H7 (cell line): Measurements from ENCODE around the gene SEPTIN2. TPM values are rescaled to one million over a fixed set of nuclear protein-coding genes. Genes with fewer than 3 reads are reported as not detected.
A peak's percentile ranks its signal among the peaks of the same experiment; 100 is the strongest.

ENCODE experiments used
- DNase-seq: peaks from one replicate; pipeline ENCODE4 v3.0.0; 2012
- H3K27me3 ChIP-seq: 2 replicates; pipeline ENCODE4 v1.6.0; 2011; ENCODE audit warnings: mild to moderate bottlenecking, low read length; ENCODE audit not compliant: control insufficient read depth, insufficient read depth
- H3K36me3 ChIP-seq: replicated peaks from 2 replicates; pipeline ENCODE4 v1.5.1; 2011; ENCODE audit warnings: low read length; ENCODE audit not compliant: control insufficient read depth, insufficient read depth
- H3K4me3 ChIP-seq: 2 replicates; pipeline ENCODE4 v1.5.1; 2011; ENCODE audit warnings: low read depth, mild to moderate bottlenecking, control low read depth, low read length, moderate library complexity; ENCODE audit not compliant: insufficient read depth
- total RNA-seq: library from RNA; depleted of rRNA; stranded (reverse); fragments of >200 nt; shearing (Covaris generic); gene quantifications from 2 replicates; pipeline ENCODE4 v1.2.3, GENCODE V29; 2014; rRNA removed

SEPTIN2 gene
- 249 and 274 TPM in 2 replicates for total RNA-seq

GRCh38 chr2:241315879-241316631, at the start of gene SEPTIN2:
TSS of gene SEPTIN2 (plus strand) at chr2:241315925. CDS start at chr2:241324233, 8,308 bp downstream.
- Histone ChIP-seq H3K27me3 (no peaks in the 10 kb centered on the region), H3K4me3 (peak within 1 kb of the TSS; percentile 95), H3K36me3 (no peaks in the 10 kb centered on the region; the same call in none of the 2 replicates)
- no peak for DNase-seq

- H3K27me3 ChIP-seq = no peaks in the 10 kb centered on the region
- DNase-seq = peak; percentile 58
- no peak overlapping the region for H3K4me3 ChIP-seq
- H3K36me3 ChIP-seq = peaks cover 25% of the 10 kb centered on the region
Measured at GRCh38 chr2:241267249-241268067, 48.3 kb upstream of the SEPTIN2 start.

DNA sequence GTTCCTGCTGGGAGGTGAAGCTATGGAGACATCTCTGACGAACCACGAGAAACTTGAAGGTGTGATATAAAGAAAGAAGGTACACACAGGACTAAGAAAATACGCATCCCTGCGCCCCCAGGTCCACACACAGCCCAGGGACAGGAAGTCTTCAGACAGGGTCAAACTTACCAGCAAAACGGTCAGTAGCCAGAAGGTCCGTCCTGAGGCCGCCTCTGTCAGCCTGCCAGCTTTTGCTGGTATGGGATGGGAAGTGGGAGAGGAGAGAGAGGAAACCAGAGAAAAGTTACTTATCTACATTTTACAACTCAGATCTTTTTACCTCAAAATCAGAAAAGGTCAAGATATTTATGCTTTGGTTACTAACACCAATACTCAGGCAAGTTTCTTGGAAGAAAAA, 47.4 kb upstream of the SEPTIN2 start:
- H3K27me3 ChIP-seq = no peaks in the 10 kb centered on the region
- no peak overlapping the region for H3K4me3 ChIP-seq
- H3K36me3 ChIP-seq = peaks cover 17% of the 10 kb centered on the region
- DNase-seq = peak; percentile 11

- Histone ChIP-seq H3K36me3 (peaks cover 13% of the 10 kb centered on the region), H3K4me3 (no peak overlapping the region), H3K27me3 (no peaks in the 10 kb centered on the region)
- DNase-seq = peak; percentile 6
Measured at GRCh38 chr2:241268716-241269445, 46.8 kb upstream of the SEPTIN2 start.

- Histone ChIP-seq H3K27me3 (no peaks in the 10 kb centered on the region), H3K36me3 (peaks cover 10% of the 10 kb centered on the region), H3K4me3 (no peak overlapping the region)
- DNase-seq = peak; percentile 8
Measured at GRCh38 chr2:241269707-241270520, 45.8 kb upstream of the SEPTIN2 start.

- Histone ChIP-seq H3K36me3 (peaks cover 8% of the 10 kb centered on the region), H3K4me3 (no peak overlapping the region), H3K27me3 (no peaks in the 10 kb centered on the region)
- peak; percentile 7 for DNase-seq
Measured at GRCh38 chr2:241270531-241270930, 45.2 kb upstream of the SEPTIN2 start.

- H3K36me3 ChIP-seq = peaks cover 2% of the 10 kb centered on the region
- peak overlapping the region; percentile 73 for H3K4me3 ChIP-seq
- no peaks in the 10 kb centered on the region for H3K27me3 ChIP-seq
- DNase-seq = no peak
Measured at GRCh38 chr2:241271706-241272302, 43.9 kb upstream of the SEPTIN2 start.

DNA sequence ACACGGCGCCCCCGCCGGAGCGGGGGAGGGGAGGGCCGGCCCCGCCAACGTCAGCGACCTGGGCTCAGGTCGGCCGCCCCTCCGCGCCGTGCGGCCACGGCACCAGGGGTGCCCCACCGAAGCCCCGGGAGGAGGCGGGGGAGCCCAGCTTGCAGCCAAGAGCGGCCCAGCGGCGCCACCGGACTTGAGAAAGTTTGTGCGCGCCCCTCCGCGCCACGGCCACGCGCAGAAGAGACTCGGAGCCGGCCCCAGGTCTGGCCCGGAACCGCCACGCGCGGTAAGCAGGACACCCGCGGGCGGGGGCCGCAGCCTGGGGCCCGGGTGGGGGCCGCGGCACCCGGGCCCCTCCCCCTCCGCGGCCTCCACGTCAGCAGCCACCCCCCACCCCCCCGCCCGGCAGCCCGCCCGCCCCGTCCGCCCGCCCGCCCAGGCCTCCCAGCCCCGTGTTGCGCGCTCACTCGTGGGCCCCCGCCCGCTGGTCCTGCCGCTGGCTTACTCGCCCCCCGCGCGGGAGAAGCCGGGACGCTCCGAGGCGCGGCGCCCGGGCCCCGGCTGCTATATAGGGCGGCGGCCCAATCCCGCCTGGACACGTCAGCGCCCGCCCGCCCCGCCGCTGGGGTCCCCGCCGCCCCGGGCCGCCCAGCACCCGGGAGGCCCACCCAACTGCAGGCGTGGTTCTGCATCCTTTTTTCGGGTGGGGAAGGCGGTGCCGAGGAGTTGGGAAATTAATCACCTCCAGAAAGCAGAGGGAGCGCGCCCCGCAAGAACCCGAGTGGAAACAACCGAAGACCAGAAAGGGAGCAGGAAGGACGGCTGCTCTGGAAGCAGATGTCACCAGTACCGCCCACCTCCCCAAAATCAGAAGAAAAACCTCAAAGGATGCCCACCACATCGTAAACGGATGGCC, 43.2 kb upstream of the SEPTIN2 start:
- DNase-seq = peak; percentile 90
- H3K36me3 ChIP-seq = peaks cover 2% of the 10 kb centered on the region; the same call in 1 of the 2 replicates
- H3K27me3 ChIP-seq = no peaks in the 10 kb centered on the region
- peak overlapping the region; percentile 73 for H3K4me3 ChIP-seq

DNA sequence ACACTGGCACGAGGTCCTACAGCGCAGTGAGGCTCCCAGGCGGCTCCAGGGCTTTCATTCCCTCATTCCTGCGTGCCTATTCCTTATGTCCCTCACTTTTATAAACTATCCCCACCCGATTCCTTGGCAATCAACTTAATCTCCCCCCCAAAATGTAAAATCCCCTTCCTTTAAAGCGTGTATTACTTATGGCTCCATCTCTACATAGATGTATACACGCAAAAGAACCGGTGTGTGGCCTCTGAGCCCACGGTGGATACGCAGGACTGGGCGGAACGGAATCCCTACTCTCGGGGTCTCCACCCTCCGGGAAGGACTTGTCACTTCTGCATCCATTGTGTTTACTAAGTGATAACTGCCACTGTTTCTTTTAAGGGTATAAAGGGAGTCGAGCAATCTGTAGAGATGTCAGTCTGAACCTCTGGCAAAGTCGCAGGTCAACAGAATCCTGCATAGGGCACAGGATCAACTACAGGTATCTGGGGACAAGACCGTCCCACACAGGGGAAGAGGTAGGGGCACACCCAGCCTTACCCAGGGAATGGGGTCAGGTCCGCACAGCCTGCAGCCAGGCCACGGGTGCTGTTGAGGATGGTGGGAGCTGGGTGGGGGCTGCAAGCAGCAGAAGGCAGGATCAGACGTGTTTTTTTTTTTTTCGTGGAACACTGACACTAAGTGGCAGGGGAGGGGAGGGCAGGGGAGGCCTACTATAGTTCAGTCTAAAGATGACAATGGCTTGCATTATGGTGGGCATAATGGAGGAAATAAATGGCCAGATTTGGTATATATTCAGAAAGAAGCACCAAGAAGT, 42.3 kb upstream of the SEPTIN2 start:
- Histone ChIP-seq H3K4me3 (peak overlapping the region; percentile 73), H3K27me3 (no peaks in the 10 kb centered on the region), H3K36me3 (no peaks in the 10 kb centered on the region)
- DNase-seq = no peak

DNA sequence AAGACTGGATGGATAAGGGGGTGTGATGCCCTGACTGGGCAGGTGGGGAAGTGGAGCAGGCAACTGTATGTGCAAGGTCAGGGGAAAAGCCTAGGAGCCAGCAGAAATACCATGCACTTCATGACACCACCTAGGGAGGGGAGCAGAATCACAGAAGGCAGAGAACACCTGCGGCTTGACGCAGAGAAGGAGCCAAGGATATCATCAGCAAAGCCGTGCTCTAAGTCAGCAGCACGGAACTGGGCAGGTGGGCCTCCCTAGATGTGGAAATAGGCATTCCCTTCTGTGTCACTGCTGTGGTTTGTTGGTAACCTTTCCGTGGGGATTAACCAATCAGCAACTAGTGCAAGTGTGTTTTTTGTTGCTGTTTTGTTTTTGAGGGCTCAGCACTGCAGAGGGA, 41.6 kb upstream of the SEPTIN2 start:
- Histone ChIP-seq H3K27me3 (no peaks in the 10 kb centered on the region), H3K4me3 (no peak overlapping the region), H3K36me3 (no peaks in the 10 kb centered on the region)
- no peak for DNase-seq

- Histone ChIP-seq H3K27me3 (no peaks in the 10 kb centered on the region), H3K36me3 (no peaks in the 10 kb centered on the region), H3K4me3 (no peak overlapping the region)
- no peak for DNase-seq
Measured at GRCh38 chr2:241275504-241275903, 40.2 kb upstream of the SEPTIN2 start.

DNA sequence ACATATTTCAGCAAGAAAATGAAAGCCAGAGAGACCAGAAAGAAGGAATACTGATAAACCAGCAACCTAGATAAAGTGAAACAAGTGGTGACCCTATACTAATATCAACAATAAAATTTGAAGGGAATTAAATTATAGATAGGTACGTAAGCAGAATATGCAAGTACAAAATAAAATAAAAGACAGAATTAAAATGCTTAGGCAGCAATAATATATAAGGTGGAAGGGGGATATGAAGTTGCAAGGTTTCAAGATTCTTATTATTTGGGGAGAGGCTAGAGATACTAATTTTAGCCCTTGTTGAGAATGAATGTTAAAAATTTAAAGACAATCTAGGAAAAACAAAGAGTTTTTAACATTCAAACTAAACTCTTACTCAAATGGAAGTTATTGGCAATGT, 39.8 kb upstream of the SEPTIN2 start:
- DNase-seq = no peak
- Histone ChIP-seq H3K36me3 (no peaks in the 10 kb centered on the region), H3K27me3 (no peaks in the 10 kb centered on the region), H3K4me3 (no peak overlapping the region)
